NCI-H2107 (cell line): Measurements from ENCODE around the gene SBK2.
"Not testable (repeated sequence)": the region's sequence is repeated elsewhere in the genome, so short reads cannot be mapped to it uniquely, and the experiment has no call there.

ENCODE experiments used
- DNase-seq: peaks from one replicate; lab custom pipeline; 2025; lab: John Stamatoyannopoulos, UW

Gene SBK2

GRCh38 chr19:55500368-55500952, 36.5 kb downstream of the SBK2 start:
- DNase-seq: no peak

DNA sequence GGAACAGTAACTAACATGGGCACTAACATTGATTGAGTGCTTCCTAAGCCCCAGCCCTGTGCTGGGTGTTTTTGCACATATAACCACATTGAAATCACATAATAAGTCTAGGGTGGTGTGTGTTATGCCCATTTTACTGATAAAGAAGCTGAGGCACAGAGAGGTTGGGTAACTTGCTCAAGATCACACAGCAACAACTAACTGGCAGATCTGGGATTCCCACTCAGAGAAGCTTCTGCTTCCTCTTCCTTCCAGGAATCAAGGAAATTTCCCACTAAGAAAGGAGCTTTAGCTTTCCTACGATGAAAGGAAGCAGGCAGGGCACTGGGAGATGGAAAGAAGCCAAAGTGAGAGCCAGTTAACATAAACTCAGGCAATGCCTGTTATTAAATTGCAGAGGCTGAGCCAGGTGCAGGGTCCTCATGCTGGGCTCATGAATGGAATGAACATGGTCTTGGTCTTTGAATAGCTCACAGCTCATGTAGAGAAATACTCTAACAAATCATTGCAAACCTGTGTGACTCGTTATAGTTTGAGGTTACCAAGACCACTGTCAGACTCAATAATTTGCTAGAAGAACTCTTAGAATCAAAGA, 38.6 kb downstream of the SBK2 start:
- no peak for DNase-seq

- no peak for DNase-seq
Observed at GRCh38 chr19:55497763-55498162, 39.2 kb downstream of the SBK2 start.

DNA sequence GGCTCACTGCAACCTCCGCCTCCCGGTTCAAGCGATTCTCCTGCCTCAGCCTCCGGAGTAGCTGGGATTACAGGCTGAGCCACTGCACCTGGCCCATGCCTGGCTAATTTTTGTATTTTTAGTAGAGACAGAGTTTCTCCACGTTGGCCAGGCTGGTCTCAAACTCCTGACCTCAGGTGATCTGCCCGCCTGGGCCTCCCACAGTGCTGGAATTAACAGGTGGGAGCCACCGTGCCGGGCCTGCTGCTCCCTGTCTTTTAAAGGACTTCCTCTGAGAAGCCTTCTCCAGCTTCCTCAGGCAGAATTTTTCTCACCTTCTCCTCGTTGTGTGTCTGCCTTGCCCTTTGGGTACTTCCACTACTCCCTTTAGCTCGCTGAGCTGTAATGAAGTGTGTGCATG, 40.1 kb downstream of the SBK2 start:
- not testable (repeated sequence) for DNase-seq

- no peak for DNase-seq
Observed at GRCh38 chr19:55495646-55496349, 41.1 kb downstream of the SBK2 start.

DNA sequence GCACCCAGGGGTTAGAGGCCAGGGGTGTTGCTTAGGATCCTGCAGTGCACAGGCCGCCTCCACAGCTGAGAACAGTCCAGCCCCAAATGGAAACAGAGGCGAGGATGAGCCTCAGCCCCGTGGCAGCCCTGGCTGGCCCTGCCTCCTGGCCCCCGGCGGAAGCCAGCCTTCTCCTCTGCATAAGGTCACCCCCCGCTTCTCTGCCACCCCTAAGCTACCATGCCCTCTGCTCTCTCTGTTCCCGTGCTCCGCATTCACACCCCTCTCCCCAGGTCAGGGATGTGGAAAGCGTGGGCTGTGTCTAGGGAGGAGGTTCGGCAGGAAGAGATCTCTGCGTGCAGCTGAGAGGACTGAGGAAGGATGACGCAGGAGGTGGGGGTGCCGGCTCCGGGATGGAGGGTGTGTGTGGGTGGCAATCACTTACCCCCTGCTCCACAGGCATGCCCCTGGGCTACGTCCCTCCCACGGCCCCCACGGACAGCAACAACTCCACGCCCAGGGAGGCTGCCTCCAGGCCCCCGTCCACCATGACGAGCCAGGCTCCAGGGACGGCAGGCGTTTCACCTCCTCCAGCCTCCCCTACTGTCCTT, 42.7 kb downstream of the SBK2 start:
- DNase-seq: no peak

- DNase-seq: no peak
Observed at GRCh38 chr19:55493645-55494171, 43.2 kb downstream of the SBK2 start.

DNA sequence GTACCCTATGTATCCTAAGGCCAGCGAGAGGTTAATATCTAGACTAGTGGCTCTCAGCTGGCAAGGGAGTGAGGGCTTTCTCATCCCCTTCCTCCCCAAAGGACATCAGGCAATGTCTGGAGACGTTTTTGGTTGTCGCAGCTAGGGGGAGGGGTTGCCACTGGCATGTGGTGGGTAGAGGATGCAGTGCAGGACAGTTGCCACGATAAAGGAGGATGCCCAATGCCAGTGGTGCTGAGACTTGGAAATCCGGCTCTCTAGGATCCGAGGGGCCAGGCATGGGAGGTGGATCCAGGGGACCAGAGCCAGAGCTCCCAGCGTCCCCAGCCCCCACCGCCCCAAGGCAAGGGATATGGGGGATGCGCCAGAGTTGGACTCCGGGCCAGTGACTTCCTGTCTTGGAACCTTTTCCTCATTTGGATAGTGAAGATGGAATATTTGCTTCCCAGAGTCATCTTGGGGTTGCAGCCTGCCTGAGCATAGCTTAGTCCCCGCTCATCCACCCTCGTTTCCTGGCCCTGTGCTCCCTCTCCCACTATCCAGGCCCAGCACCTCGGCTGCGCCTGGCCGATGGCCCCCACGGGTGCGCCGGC, 43.8 kb downstream of the SBK2 start:
- DNase-seq: no peak

- peak; percentile 31 for DNase-seq
Observed at GRCh38 chr19:55492362-55492944, 44.5 kb downstream of the SBK2 start.

GRCh38 chr19:55491546-55492360, 45.2 kb downstream of the SBK2 start:
- no peak for DNase-seq

DNA sequence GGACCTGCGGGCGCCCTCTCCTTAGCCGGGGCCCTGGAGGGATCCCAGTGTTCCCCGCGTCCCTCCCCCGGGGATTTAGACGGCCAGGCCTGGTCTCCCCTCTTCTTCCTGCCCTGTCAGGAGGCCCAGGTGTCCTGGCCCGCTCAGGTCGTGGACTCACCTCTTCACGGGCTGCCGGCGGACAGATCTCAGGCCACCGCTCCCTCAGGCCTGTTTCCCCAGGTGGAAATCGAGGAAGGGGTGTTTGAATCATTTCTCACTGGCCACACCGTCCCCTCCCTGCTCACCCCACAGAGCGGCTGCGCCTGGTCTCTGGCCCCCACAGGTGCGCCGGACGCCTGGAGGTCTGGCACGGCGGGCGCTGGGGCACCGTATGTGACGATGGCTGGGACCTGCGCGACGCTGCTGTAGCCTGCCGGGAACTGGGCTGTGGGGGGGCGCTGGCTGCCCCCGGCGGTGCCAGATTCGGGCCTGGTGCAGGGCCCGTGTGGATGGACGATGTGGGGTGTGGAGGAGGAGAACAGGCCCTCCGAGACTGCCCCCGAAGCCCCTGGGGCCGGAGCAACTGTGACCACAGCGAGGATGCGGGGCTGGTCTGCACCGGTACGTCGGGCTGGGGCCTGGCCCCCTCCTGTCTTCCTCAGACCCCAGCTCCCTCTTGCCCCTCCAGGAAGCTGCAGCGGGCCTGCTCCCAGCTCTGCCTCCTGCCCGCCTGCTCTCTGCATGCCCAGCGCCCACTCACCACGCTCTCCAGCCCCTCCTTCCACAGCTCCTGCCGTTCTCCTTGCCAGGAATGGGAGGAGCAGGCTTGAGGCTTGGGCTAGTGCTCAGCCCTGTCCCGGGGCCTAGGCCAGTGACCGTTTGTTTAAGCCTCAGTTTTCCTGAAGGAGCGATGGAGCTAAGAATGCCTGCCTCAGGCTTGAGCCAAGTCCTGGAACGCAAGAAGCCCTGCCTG, 46.2 kb downstream of the SBK2 start:
- no peak for DNase-seq

DNA sequence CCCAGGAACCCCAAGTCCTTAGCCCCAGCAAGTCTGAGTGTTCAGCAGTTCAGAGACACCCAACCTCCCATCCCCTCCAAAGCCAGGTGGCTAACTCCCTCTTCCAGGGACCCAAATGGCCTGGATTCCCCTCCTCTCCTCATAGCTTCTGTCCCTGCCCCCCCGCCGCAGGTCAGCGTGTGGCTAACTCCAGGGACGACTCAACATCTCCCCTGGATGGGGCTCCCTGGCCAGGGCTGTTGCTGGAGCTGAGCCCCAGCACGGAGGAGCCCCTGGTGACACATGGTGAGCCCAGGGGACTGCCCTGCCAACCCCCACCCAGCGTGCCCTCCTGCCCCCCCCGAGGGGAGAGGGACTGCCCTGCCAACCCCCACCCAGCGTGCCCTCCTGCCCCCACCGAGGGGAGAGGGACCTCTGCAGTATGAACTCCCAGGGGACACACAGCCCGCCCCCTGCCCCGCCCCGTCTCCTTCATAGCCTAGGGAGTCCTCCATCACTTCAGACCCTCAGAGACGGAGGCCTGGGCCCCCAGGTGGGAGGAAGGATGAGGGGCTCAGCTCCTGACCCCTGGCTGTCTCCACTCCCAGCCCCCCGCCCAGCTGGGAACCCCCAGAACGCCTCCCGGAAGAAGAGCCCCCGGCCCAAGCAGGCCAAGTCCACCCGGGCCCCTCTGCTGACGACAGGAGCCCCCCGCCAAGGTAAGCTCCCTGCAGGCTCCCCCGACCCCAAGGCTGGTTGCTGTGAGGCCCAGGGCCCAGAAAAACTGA, 47.0 kb downstream of the SBK2 start:
- DNase-seq: no peak

- no peak for DNase-seq
Observed at GRCh38 chr19:55488986-55489710, 47.8 kb downstream of the SBK2 start.

DNA sequence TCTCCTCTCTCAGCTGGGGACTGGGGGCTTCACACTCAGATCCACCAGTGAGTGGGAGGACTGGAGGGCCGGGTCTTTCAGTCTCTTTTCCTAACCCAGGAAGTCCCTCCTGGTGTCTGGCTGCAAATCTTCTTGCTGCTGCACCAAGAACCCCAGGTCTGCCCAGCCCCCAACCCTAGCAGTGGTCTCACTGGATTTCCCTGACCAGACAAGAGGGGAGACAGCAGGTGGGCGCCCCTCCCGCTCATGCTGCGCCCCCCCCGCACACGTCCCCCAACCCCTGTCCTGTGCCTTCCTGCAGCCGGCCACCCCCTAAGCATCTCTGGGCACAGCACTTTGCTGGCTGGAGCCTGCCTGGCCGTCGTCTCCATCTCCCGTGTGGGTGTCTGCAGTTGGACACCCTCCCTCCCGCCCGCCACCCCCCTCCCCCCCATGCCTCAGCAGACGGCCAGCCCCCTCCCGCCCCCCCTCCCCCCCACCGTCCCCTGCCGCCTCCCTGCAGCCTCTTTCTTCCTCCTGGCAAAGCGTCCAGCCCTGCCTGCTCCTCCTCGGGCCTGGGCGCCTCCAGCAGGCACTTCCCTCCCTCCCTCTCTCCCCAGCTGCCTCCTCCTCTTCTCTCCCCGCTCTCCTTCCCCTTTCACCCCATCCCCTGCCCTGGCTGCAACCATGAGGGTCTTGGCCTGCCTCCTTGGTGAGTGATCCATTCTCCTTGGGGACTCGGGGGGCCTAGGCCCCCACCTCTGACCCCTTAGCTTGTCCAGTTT, 48.8 kb downstream of the SBK2 start, which contains the start of gene SSC5D:
SSC5D (plus strand) TSS at position 513 of the 764 bp plus-strand sequence; CDS start at position 667, 154 bp downstream.
- DNase-seq: no peak

GRCh38 chr19:55486971-55487923, 49.7 kb downstream of the SBK2 start:
- no peak for DNase-seq
